ENCODE measurements around the gene SARS2. TPM values are rescaled to one million over a fixed set of nuclear protein-coding genes. Genes with fewer than 3 reads are reported as not detected.
"Not testable (repeated sequence)": the region's sequence is repeated elsewhere in the genome, so short reads cannot be mapped to it uniquely, and the experiment has no call there.

SARS2 gene
- polyA plus RNA-seq, 4 donors = 31.4 to 64.3 (median 41.1) TPM

- peak; percentile 55 to 75 (median 68) for DNase-seq (ENCODE audit: low read depth in 4 of 4, low spot score in 3 of 4)
Observed at GRCh38 chr19:38949580-38950367, 19.2 kb upstream of the SARS2 start.

- no peak for DNase-seq (ENCODE audit: low read depth in 4 of 4, low spot score in 3 of 4)
Observed at GRCh38 chr19:38946229-38947010, 15.9 kb upstream of the SARS2 start.

- DNase-seq (ENCODE audit: low read depth in 4 of 4, low spot score in 3 of 4) = no peak
Observed at GRCh38 chr19:38945562-38946228, 15.1 kb upstream of the SARS2 start.

GRCh38 chr19:38944981-38945506 is 14.5 kb upstream of the SARS2 start:
- no peak for DNase-seq (ENCODE audit: low read depth in 4 of 4, low spot score in 3 of 4)

GRCh38 chr19:38942471-38943181 is 12.1 kb upstream of the SARS2 start:
- DNase-seq (ENCODE audit: low read depth in 4 of 4, low spot score in 3 of 4) = no peak

GRCh38 chr19:38941979-38942378 is 11.4 kb upstream of the SARS2 start:
- no peak for DNase-seq (ENCODE audit: low read depth in 4 of 4, low spot score in 3 of 4)

GRCh38 chr19:38941466-38941865 is 10.9 kb upstream of the SARS2 start:
- DNase-seq (ENCODE audit: low read depth in 4 of 4, low spot score in 3 of 4) = not testable (repeated sequence)

GRCh38 chr19:38939957-38940356 is 9.4 kb upstream of the SARS2 start:
- DNase-seq (ENCODE audit: low read depth in 4 of 4, low spot score in 3 of 4) = no peak

GRCh38 chr19:38933544-38933943 is 3.0 kb upstream of the SARS2 start:
- DNase-seq (ENCODE audit: low read depth in 4 of 4, low spot score in 3 of 4) = no peak

GRCh38 chr19:38932425-38933179 is 2.0 kb upstream of the SARS2 start:
- no peak for DNase-seq (ENCODE audit: low read depth in 4 of 4, low spot score in 3 of 4)

- DNase-seq (ENCODE audit: low read depth in 4 of 4, low spot score in 3 of 4) = no peak
Observed at GRCh38 chr19:38931521-38931793, 894 bp upstream of the SARS2 start.

GRCh38 chr19:38930776-38931520 is 385 bp upstream of the SARS2 start, which contains the start of gene MRPS12:
Gene MRPS12 (plus strand): TSS chr19:38930944. CDS start chr19:38931295, 351 bp downstream.
- DNase-seq (ENCODE audit: low read depth in 4 of 4, low spot score in 3 of 4) = peak; percentile 99

GRCh38 chr19:38928391-38929001 is 2.1 kb downstream of the SARS2 start:
- no peak for DNase-seq (ENCODE audit: low read depth in 4 of 4, low spot score in 3 of 4)

GRCh38 chr19:38924388-38924787 is 6.2 kb downstream of the SARS2 start:
- DNase-seq (ENCODE audit: low read depth in 4 of 4, low spot score in 3 of 4) = no peak

- DNase-seq (ENCODE audit: low read depth in 4 of 4, low spot score in 3 of 4) = no peak
Observed at GRCh38 chr19:38922482-38922881, 8.1 kb downstream of the SARS2 start.

- no peak for DNase-seq (ENCODE audit: low read depth in 4 of 4, low spot score in 3 of 4)
Observed at GRCh38 chr19:38921420-38922274, 8.9 kb downstream of the SARS2 start.

- no peak for DNase-seq (ENCODE audit: low read depth in 4 of 4, low spot score in 3 of 4)
Observed at GRCh38 chr19:38920602-38921419, 9.8 kb downstream of the SARS2 start.

Data from left renal pelvis (tissue), 4 donors.